PC-3 (cell line): Measurements from ENCODE around the gene IFNLR1. TPM values are rescaled to one million over a fixed set of nuclear protein-coding genes. Genes with fewer than 3 reads are reported as not detected.

Experiments
- ATAC-seq: fragments of 200-7000 bp; cut with Tn5 transposase; 2 replicates; pipeline ENCODE4 v1.9.1; 2020; ENCODE audit warnings: mild to moderate bottlenecking, moderate library complexity
- BruUV-seq: library from RNA; stranded (reverse); fragments of 400-500 nt; replicated peaks from 2 replicates; lab custom pipeline; 2021; lab: Mats Ljungman, UMichigan
- CTCF ChIA-PET: fragments of 300-600 bp; sonication (Branson Sonifier 250); formaldehyde crosslinking; loops from one replicate; lab custom pipeline; 2022; ENCODE audit warnings: antibody characterized with exemption; lab: Charles Lee
- POLR2A ChIA-PET: fragments of 300-600 bp; sonication (Branson Sonifier 250); formaldehyde crosslinking; loops from one replicate; lab custom pipeline; 2022; ENCODE audit warnings: antibody characterized with exemption; ENCODE audit not compliant: unreplicated experiment; lab: Charles Lee
- DNase-seq: peaks from one replicate; pipeline ENCODE4 v3.0.0-alpha.2; 2015
- H2AFZ ChIP-seq: fragments of 300-600 bp; sonication (generic); 2 replicates; pipeline ENCODE4 v1.6.0; 2016; ENCODE audit warnings: antibody characterized with exemption, low read length
- H3F3A ChIP-seq: fragments of 300-600 bp; sonication (generic); one replicate; pipeline ENCODE4 v1.6.0; 2017; ENCODE audit warnings: antibody characterized with exemption, low read length, control low read depth, mild to moderate bottlenecking; ENCODE audit not compliant: unreplicated experiment
- H3K27ac ChIP-seq: fragments of 300-600 bp; sonication (generic); 2 replicates; pipeline ENCODE4 v1.5.1; 2016; ENCODE audit warnings: mild to moderate bottlenecking, low read length
- H3K27me3 ChIP-seq: fragments of 300-600 bp; sonication (generic); 2 replicates; pipeline ENCODE4 v1.6.1; 2016; ENCODE audit warnings: low read length, mixed read lengths
- H3K36me3 ChIP-seq: fragments of 300-600 bp; sonication (generic); 2 replicates; pipeline ENCODE4 v1.6.1; 2016; ENCODE audit warnings: low read depth, mixed run types, low read length, mixed read lengths
- H3K4me1 ChIP-seq: fragments of 300-600 bp; sonication (generic); 2 replicates; pipeline ENCODE4 v1.5.1; 2016; ENCODE audit warnings: low read length; ENCODE audit not compliant: insufficient read depth
- H3K4me2 ChIP-seq: fragments of 300-600 bp; sonication (generic); 2 replicates; pipeline ENCODE4 v1.6.0; 2016; ENCODE audit warnings: low read length
- H3K4me3 ChIP-seq: fragments of 300-600 bp; sonication (generic); 2 replicates; pipeline ENCODE4 v1.5.1; 2016; ENCODE audit warnings: mild to moderate bottlenecking, low read length, mixed read lengths
- H3K79me2 ChIP-seq: fragments of 300-600 bp; sonication (generic); 2 replicates; pipeline ENCODE4 v1.6.1; 2017; ENCODE audit warnings: low read length, mixed read lengths
- H3K9ac ChIP-seq: fragments of 300-600 bp; sonication (generic); 2 replicates; pipeline ENCODE4 v1.6.0; 2016; ENCODE audit warnings: mild to moderate bottlenecking, low read length
- H3K9me2 ChIP-seq: fragments of 300-600 bp; sonication (generic); replicated peaks from 2 replicates; pipeline ENCODE4 v1.6.1; 2016; ENCODE audit warnings: mixed run types, low read length, mixed read lengths
- H3K9me3 ChIP-seq: fragments of 300-600 bp; sonication (generic); 2 replicates; pipeline ENCODE4 v1.6.1; 2016; ENCODE audit warnings: low read length, mixed read lengths
- H4K20me1 ChIP-seq: fragments of 300-600 bp; sonication (generic); 2 replicates; pipeline ENCODE4 v1.6.1; 2016; ENCODE audit warnings: low read length, mixed read lengths
- CTCF ChIP-seq: fragments of 300-600 bp; sonication (generic); conservative IDR thresholded peaks from 2 replicates; pipeline ENCODE4 v1.5.1; 2017; ENCODE audit warnings: antibody characterized with exemption, low read depth, mild to moderate bottlenecking, low read length
- EZH2 ChIP-seq: fragments of 300-600 bp; sonication (generic); IDR thresholded peaks from one replicate; pipeline ENCODE4 v1.6.1; 2017; ENCODE audit warnings: antibody characterized with exemption, mild to moderate bottlenecking, low read length; ENCODE audit not compliant: unreplicated experiment
- EZH2phosphoT487 ChIP-seq: fragments of 300-600 bp; sonication (generic); IDR thresholded peaks from 2 replicates; pipeline ENCODE4 v1.6.1; 2018; ENCODE audit warnings: mild to moderate bottlenecking, antibody characterized with exemption, low read length, borderline replicate concordance
- intact Hi-C: fragments of 100-400 bp; cut with micrococcal nuclease; formaldehyde crosslinking; loops from 2 replicates; pipeline ENCODE4 v1.9.0; 2023
- total RNA-seq: library from RNA; depleted of rRNA; stranded (reverse); fragments of >200 nt; gene quantifications from 2 replicates; pipeline ENCODE4 v1.2.3, GENCODE V29; 2014

The IFNLR1 gene
- total RNA-seq, 1 experiment from 2014 or later: 9.5 TPM

GRCh38 chr1:24119859-24120756 lies 67.0 kb downstream of the IFNLR1 start:
- Histone ChIP-seq H3K4me1 (peaks cover 30% of the 10 kb centered on the region), H3K36me3 (no peaks in the 10 kb centered on the region), H4K20me1 (no peaks in the 10 kb centered on the region), H3K27me3 (no peaks in the 10 kb centered on the region), H2AFZ (peak overlapping the region; percentile 58), H3K9me2 (no peaks in the 10 kb centered on the region), H3K79me2 (no peaks in the 10 kb centered on the region), H3K9ac (no peak overlapping the region), H3F3A (no peaks in the 10 kb centered on the region), H3K4me2 (peak overlapping the region; percentile 19), H3K27ac (no peak overlapping the region), H3K9me3 (no peaks in the 10 kb centered on the region), H3K4me3 (no peak overlapping the region)
- DNase-seq: peak; percentile 10
- no peak for TF ChIP-seq EZH2
- no peak for TF ChIP-seq EZH2phosphoT487
- no peak for TF ChIP-seq CTCF
- CTCF ChIA-PET: no interaction called here
- BruUV-seq: no TSS peak
- ATAC-seq: peak; percentile 58
- intact Hi-C loops: loop anchor here (10.0 kb wide), 1 partner anchor 155 kb away; no protein-coding TSS in a partner anchor
- POLR2A ChIA-PET: no interaction called here

- Histone ChIP-seq H3K36me3 (no peaks in the 10 kb centered on the region), H3K27me3 (no peaks in the 10 kb centered on the region), H3K4me1 (peaks cover 34% of the 10 kb centered on the region), H3K79me2 (no peaks in the 10 kb centered on the region), H3F3A (no peaks in the 10 kb centered on the region), H3K9ac (no peak overlapping the region), H4K20me1 (no peaks in the 10 kb centered on the region), H3K9me3 (no peaks in the 10 kb centered on the region), H2AFZ (0 out of 2 replicates have a peak overlapping the region, but pooled peaks have one; percentile 58), H3K27ac (no peak overlapping the region), H3K4me3 (no peak overlapping the region), H3K4me2 (peak overlapping the region; percentile 19; the same call in 1 of the 2 replicates), H3K9me2 (no peaks in the 10 kb centered on the region)
- TF ChIP-seq CTCF (no peak), EZH2phosphoT487 (no peak), EZH2 (no peak)
- CTCF ChIA-PET: no interaction called here
- DNase-seq (no peak), ATAC-seq (no peak)
- intact Hi-C loops: loop anchor here (10.0 kb wide), 1 partner anchor 155 kb away; no protein-coding TSS in a partner anchor
- no TSS peak for BruUV-seq
- POLR2A ChIA-PET: no interaction called here
Measured at GRCh38 chr1:24119489-24119858, 67.6 kb downstream of the IFNLR1 start.
